ENCODE results near the gene ERV3-1. TPM values are rescaled to one million over a fixed set of nuclear protein-coding genes. Genes with fewer than 3 reads are reported as not detected.
A peak's percentile ranks its signal among the peaks of the same experiment; 100 is the strongest.

The ERV3-1 gene
- total and polyA plus RNA-seq, 9 of the 15 experiments (the other 6 are each of a cell fraction or from before 2014, with no cell fraction given), result 10.2 to 30.0 (median 22.0) TPM

DNA sequence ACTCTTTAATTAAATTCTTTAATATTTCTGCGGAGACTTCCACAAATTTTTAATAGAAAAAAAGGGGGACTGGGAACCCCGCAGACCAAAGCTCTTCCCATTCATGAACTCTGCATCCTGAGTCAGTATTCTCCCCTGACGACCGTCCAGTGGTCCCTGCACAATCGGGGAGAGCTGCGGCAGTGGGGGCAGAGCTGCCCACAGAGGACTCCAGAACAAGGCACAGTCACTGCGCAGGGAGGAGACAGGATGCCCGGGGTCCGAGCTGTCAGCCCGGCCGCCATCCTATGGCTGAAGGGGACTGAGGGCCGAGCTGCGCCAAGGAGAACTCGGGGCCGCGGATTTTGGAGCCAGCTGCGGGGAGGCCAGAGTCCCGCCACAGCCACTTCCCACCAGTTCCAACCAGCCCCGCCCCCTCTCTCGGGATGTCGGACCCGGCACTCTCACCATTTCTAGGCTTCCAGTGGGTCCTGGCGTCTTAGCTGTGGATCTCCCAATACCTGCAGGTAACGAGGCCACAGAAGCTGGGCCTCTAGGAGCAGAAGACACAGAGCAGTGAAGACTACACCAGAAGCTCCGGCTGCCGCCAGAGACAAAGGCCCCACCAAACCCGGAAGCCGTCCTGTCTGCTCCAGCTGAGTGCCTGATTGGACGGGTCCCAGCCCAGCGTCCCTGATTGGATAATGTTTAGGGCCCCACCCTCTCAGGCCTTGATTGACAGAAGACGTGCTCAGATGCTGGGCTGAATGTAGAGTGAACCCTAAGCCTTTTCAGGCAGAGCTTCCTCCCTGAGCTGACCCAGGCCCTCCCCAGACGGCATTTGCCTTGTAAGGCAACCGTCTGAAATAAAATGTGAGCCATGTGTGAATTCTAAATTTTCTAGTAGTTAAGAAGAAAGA lies at the start of gene ERV3-1 (continued):
- TF ChIP-seq, protein P1, sequence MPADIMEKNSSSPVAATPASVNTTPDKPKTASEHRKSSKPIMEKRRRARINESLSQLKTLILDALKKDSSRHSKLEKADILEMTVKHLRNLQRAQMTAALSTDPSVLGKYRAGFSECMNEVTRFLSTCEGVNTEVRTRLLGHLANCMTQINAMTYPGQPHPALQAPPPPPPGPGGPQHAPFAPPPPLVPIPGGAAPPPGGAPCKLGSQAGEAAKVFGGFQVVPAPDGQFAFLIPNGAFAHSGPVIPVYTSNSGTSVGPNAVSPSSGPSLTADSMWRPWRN (IDR thresholded peaks at IDR 0.05; ENCODE audit: low read depth), result no peak
- TF ChIP-seq ZNF253 (CRISPR knock-in tag; conservative IDR thresholded peaks at IDR 0.05) (no peak), CHD4 (IDR thresholded peaks at IDR 0.05; ENCODE audit: insufficient read depth, insufficient replicate concordance, low read depth, low read length, poor library complexity, severe bottlenecking) (no peak), NONO (IDR thresholded peaks at IDR 0.05; ENCODE audit: low read depth in 2 of 2, low read length in 1 of 2) (no peak), RBM34 (IDR thresholded peaks at IDR 0.05; ENCODE audit: borderline replicate concordance, insufficient read depth, low read length) (no peak), KAT2B (IDR thresholded peaks at IDR 0.05; ENCODE audit: low read depth, low read length) (no peak), ZFX (CRISPR knock-in tag; IDR thresholded peaks at IDR 0.05) (peak; percentile 97), ZNF212 (CRISPR knock-in tag; IDR thresholded peaks at IDR 0.05) (no peak), SRF (CRISPR knock-in tag; IDR thresholded peaks at IDR 0.05) (peak in 1 of 2 experiments; percentile 95; a peak in 2 of 4 replicates), ZC3H8 (IDR thresholded peaks at IDR 0.05) (no peak), POU5F1 (IDR thresholded peaks at IDR 0.05; ENCODE audit: borderline replicate concordance, low read depth, low read length, partially characterized antibody) (no peak), ZNF354B (CRISPR knock-in tag; IDR thresholded peaks at IDR 0.05) (no peak), E2F3 (CRISPR knock-in tag; IDR thresholded peaks at IDR 0.05) (peak; percentile 67; the same call in 1 of the 2 replicates), ZNF707 (CRISPR knock-in tag; conservative IDR thresholded peaks at IDR 0.05) (no peak), POLR2A (conservative IDR thresholded peaks at IDR 0.05) (peak; percentile 99), ELF2 (CRISPR knock-in tag; IDR thresholded peaks at IDR 0.05) (peak; percentile 93)
- TF ChIP-seq, protein P2, sequence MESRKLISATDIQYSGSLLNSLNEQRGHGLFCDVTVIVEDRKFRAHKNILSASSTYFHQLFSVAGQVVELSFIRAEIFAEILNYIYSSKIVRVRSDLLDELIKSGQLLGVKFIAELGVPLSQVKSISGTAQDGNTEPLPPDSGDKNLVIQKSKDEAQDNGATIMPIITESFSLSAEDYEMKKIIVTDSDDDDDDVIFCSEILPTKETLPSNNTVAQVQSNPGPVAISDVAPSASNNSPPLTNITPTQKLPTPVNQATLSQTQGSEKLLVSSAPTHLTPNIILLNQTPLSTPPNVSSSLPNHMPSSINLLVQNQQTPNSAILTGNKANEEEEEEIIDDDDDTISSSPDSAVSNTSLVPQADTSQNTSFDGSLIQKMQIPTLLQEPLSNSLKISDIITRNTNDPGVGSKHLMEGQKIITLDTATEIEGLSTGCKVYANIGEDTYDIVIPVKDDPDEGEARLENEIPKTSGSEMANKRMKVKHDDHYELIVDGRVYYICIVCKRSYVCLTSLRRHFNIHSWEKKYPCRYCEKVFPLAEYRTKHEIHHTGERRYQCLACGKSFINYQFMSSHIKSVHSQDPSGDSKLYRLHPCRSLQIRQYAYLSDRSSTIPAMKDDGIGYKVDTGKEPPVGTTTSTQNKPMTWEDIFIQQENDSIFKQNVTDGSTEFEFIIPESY (CRISPR knock-in tag; IDR thresholded peaks at IDR 0.05), result peak; percentile 22; the same call in 1 of the 2 replicates
- TF ChIP-seq, protein P3, sequence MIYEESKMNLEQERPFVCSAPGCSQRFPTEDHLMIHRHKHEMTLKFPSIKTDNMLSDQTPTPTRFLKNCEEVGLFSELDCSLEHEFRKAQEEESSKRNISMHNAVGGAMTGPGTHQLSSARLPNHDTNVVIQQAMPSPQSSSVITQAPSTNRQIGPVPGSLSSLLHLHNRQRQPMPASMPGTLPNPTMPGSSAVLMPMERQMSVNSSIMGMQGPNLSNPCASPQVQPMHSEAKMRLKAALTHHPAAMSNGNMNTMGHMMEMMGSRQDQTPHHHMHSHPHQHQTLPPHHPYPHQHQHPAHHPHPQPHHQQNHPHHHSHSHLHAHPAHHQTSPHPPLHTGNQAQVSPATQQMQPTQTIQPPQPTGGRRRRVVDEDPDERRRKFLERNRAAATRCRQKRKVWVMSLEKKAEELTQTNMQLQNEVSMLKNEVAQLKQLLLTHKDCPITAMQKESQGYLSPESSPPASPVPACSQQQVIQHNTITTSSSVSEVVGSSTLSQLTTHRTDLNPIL (CRISPR knock-in tag; IDR thresholded peaks at IDR 0.05), result no peak
- TF ChIP-seq, protein P4, sequence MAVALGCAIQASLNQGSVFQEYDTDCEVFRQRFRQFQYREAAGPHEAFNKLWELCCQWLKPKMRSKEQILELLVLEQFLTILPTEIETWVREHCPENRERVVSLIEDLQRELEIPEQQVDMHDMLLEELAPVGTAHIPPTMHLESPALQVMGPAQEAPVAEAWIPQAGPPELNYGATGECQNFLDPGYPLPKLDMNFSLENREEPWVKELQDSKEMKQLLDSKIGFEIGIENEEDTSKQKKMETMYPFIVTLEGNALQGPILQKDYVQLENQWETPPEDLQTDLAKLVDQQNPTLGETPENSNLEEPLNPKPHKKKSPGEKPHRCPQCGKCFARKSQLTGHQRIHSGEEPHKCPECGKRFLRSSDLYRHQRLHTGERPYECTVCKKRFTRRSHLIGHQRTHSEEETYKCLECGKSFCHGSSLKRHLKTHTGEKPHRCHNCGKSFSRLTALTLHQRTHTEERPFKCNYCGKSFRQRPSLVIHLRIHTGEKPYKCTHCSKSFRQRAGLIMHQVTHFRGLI (CRISPR knock-in tag; IDR thresholded peaks at IDR 0.05), result no peak
- TF ChIP-seq, protein P5, sequence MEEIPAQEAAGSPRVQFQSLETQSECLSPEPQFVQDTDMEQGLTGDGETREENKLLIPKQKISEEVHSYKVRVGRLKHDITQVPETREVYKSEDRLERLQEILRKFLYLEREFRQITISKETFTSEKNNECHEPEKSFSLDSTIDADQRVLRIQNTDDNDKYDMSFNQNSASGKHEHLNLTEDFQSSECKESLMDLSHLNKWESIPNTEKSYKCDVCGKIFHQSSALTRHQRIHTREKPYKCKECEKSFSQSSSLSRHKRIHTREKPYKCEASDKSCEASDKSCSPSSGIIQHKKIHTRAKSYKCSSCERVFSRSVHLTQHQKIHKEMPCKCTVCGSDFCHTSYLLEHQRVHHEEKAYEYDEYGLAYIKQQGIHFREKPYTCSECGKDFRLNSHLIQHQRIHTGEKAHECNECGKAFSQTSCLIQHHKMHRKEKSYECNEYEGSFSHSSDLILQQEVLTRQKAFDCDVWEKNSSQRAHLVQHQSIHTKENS (CRISPR knock-in tag; IDR thresholded peaks at IDR 0.05), result no peak

All from K562 (cell line).